GM21619 (cell line): Measurements from ENCODE around the gene ZNF367.
A peak's percentile ranks its signal among the peaks of the same experiment; 100 is the strongest.

Source experiments
- ATAC-seq: cut with Tn5 transposase; IDR thresholded peaks from one replicate; pipeline ENCODE4 v1.9.1; 2021; ENCODE audit not compliant: unreplicated experiment

Gene ZNF367

GRCh38 chr9:96437454-96437853 lies 19.3 kb upstream of the ZNF367 start:
- no peak for ATAC-seq

GRCh38 chr9:96436456-96437126 lies 18.4 kb upstream of the ZNF367 start:
- no peak for ATAC-seq

GRCh38 chr9:96436063-96436455 lies 17.9 kb upstream of the ZNF367 start:
- ATAC-seq = no peak

GRCh38 chr9:96435345-96435744 lies 17.2 kb upstream of the ZNF367 start:
- ATAC-seq = no peak

- ATAC-seq = no peak
Observed at GRCh38 chr9:96430377-96430776, 12.2 kb upstream of the ZNF367 start.

- ATAC-seq = no peak
Observed at GRCh38 chr9:96429732-96430131, 11.6 kb upstream of the ZNF367 start.

- no peak for ATAC-seq
Observed at GRCh38 chr9:96425500-96426169, 7.5 kb upstream of the ZNF367 start.

GRCh38 chr9:96423985-96424336 lies 5.8 kb upstream of the ZNF367 start:
- no peak for ATAC-seq

- no peak for ATAC-seq
Observed at GRCh38 chr9:96423322-96423984, 5.3 kb upstream of the ZNF367 start.

- ATAC-seq = no peak
Observed at GRCh38 chr9:96420468-96421219, 2.5 kb upstream of the ZNF367 start.

GRCh38 chr9:96419691-96419969 lies 1.5 kb upstream of the ZNF367 start:
- ATAC-seq = no peak

GRCh38 chr9:96418920-96419690 lies 935 bp upstream of the ZNF367 start:
- peak; percentile 34 for ATAC-seq

GRCh38 chr9:96417661-96418082 lies 498 bp downstream of the ZNF367 start:
- no peak for ATAC-seq

- no peak for ATAC-seq
Observed at GRCh38 chr9:96417051-96417586, 1.1 kb downstream of the ZNF367 start.

GRCh38 chr9:96413302-96414221 lies 4.6 kb downstream of the ZNF367 start:
- ATAC-seq = peak; percentile 24

GRCh38 chr9:96412174-96412913 lies 5.8 kb downstream of the ZNF367 start:
- no peak for ATAC-seq

- ATAC-seq = no peak
Observed at GRCh38 chr9:96411129-96411838, 6.9 kb downstream of the ZNF367 start.
